Measurements from ENCODE around the gene PYGB.

PYGB gene

GRCh38 chr20:25323496-25324246 is 75.8 kb downstream of the PYGB start:
- ChIA-PET POLR2A (no interaction called here), CTCF (interaction anchor here (1.0 to 1.8 kb wide), 2 partner anchors 13 to 74 kb away, joined by 3 to 6 read pairs; no protein-coding TSS in a partner anchor)
- DNase-seq: no peak

GRCh38 chr20:25324412-25324811 is 76.5 kb downstream of the PYGB start:
- WGBS (ENCODE audit: insufficient coverage): 63% methylated on average over 4 of the region's 5 CpGs
- H3K27ac ChIP-seq (ENCODE audit: insufficient read depth in 1 of 2, low read depth in 1 of 2, low read length in 2 of 2, poor library complexity in 1 of 2, severe bottlenecking in 2 of 2): no peak overlapping the region
- no peaks in the 10 kb centered on the region for H3K9me3 ChIP-seq (ENCODE audit: control extremely low read depth in 1 of 5, control insufficient read depth in 4 of 5, insufficient read depth in 2 of 5, low read depth in 1 of 5, low read length in 4 of 5)
- peaks cover 0 to 31% (median 14%) of the 10 kb centered on the region in 4 experiments for H3K36me3 ChIP-seq (ENCODE audit: control insufficient read depth in 4 of 4, insufficient read depth in 4 of 4, low read length in 3 of 4)
- CTCF ChIA-PET: interaction anchor here (1.0 kb wide), 1 partner anchor 74 kb away, joined by 3 read pairs; no protein-coding TSS in a partner anchor
- no peaks in the 10 kb centered on the region for H3K27me3 ChIP-seq (replicated peaks in 2 of 5; ENCODE audit: control insufficient read depth in 4 of 5, insufficient read depth in 5 of 5, low read length in 4 of 5)
- DNase-seq: no peak
- peaks cover 0 to 3% (median 0%) of the 10 kb centered on the region in 4 experiments for H3K4me1 ChIP-seq (ENCODE audit: control extremely low read depth in 1 of 4, control insufficient read depth in 4 of 4, insufficient read depth in 4 of 4, low read length in 3 of 4)
- H3K4me3 ChIP-seq (ENCODE audit: control insufficient read depth in 1 of 7, extremely low read depth in 1 of 7, insufficient read depth in 4 of 7, low read depth in 2 of 7, low read length in 6 of 7): no peak overlapping the region
- POLR2A ChIA-PET: no interaction called here

More at GRCh38 chr20:25323496-25324246, 75.8 kb downstream of the PYGB start:
- H3K36me3 ChIP-seq (ENCODE audit: control insufficient read depth in 4 of 4, insufficient read depth in 4 of 4, low read length in 3 of 4): peaks cover 0 to 31% (median 14%) of the 10 kb centered on the region in 4 experiments
- WGBS (ENCODE audit: insufficient coverage): 96% methylated on average over 10 of the region's 12 CpGs
- H3K27me3 ChIP-seq (replicated peaks in 2 of 5; ENCODE audit: control insufficient read depth in 4 of 5, insufficient read depth in 5 of 5, low read length in 4 of 5): no peaks in the 10 kb centered on the region
- no peaks in the 10 kb centered on the region for H3K9me3 ChIP-seq (ENCODE audit: control extremely low read depth in 1 of 5, control insufficient read depth in 4 of 5, insufficient read depth in 2 of 5, low read depth in 1 of 5, low read length in 4 of 5)
- H3K27ac ChIP-seq (ENCODE audit: insufficient read depth in 1 of 2, low read depth in 1 of 2, low read length in 2 of 2, poor library complexity in 1 of 2, severe bottlenecking in 2 of 2): no peak overlapping the region
- no peak overlapping the region for H3K4me3 ChIP-seq (ENCODE audit: control insufficient read depth in 1 of 7, extremely low read depth in 1 of 7, insufficient read depth in 4 of 7, low read depth in 2 of 7, low read length in 6 of 7)
- H3K4me1 ChIP-seq (ENCODE audit: control extremely low read depth in 1 of 4, control insufficient read depth in 4 of 4, insufficient read depth in 4 of 4, low read length in 3 of 4): peaks cover 0 to 3% (median 0%) of the 10 kb centered on the region in 4 experiments

- Histone ChIP-seq H3K36me3 (ENCODE audit: control insufficient read depth in 4 of 4, insufficient read depth in 4 of 4, low read length in 3 of 4) (peaks cover 0 to 26% (median 9%) of the 10 kb centered on the region in 4 experiments), H3K27ac (ENCODE audit: insufficient read depth in 1 of 2, low read depth in 1 of 2, low read length in 2 of 2, poor library complexity in 1 of 2, severe bottlenecking in 2 of 2) (no peak overlapping the region), H3K4me1 (ENCODE audit: control extremely low read depth in 1 of 4, control insufficient read depth in 4 of 4, insufficient read depth in 4 of 4, low read length in 3 of 4) (peaks cover 0 to 3% (median 0%) of the 10 kb centered on the region in 4 experiments), H3K4me3 (ENCODE audit: control insufficient read depth in 1 of 7, extremely low read depth in 1 of 7, insufficient read depth in 4 of 7, low read depth in 2 of 7, low read length in 6 of 7) (no peak overlapping the region), H3K27me3 (replicated peaks in 2 of 5; ENCODE audit: control insufficient read depth in 4 of 5, insufficient read depth in 5 of 5, low read length in 4 of 5) (no peaks in the 10 kb centered on the region), H3K9me3 (ENCODE audit: control extremely low read depth in 1 of 5, control insufficient read depth in 4 of 5, insufficient read depth in 2 of 5, low read depth in 1 of 5, low read length in 4 of 5) (no peaks in the 10 kb centered on the region)
- 90% methylated on average over 2 of the region's 3 CpGs for WGBS (ENCODE audit: insufficient coverage)
- CTCF ChIA-PET: interaction anchor here (1.0 kb wide), 1 partner anchor 73 kb away, joined by 3 read pairs; no protein-coding TSS in a partner anchor
- POLR2A ChIA-PET: no interaction called here
- DNase-seq: no peak
These were observed 77.2 kb downstream of the PYGB start for GRCh38 chr20:25325073-25325472.

- Histone ChIP-seq H3K27me3 (replicated peaks in 2 of 5; ENCODE audit: control insufficient read depth in 4 of 5, insufficient read depth in 5 of 5, low read length in 4 of 5) (no peaks in the 10 kb centered on the region), H3K9me3 (ENCODE audit: control extremely low read depth in 1 of 5, control insufficient read depth in 4 of 5, insufficient read depth in 2 of 5, low read depth in 1 of 5, low read length in 4 of 5) (no peaks in the 10 kb centered on the region), H3K27ac (ENCODE audit: insufficient read depth in 1 of 2, low read depth in 1 of 2, low read length in 2 of 2, poor library complexity in 1 of 2, severe bottlenecking in 2 of 2) (no peak overlapping the region), H3K4me3 (ENCODE audit: control insufficient read depth in 1 of 7, extremely low read depth in 1 of 7, insufficient read depth in 4 of 7, low read depth in 2 of 7, low read length in 6 of 7) (no peak overlapping the region), H3K4me1 (ENCODE audit: control extremely low read depth in 1 of 4, control insufficient read depth in 4 of 4, insufficient read depth in 4 of 4, low read length in 3 of 4) (peaks cover 0 to 3% (median 0%) of the 10 kb centered on the region in 4 experiments), H3K36me3 (ENCODE audit: control insufficient read depth in 4 of 4, insufficient read depth in 4 of 4, low read length in 3 of 4) (peaks cover 0 to 23% (median 7%) of the 10 kb centered on the region in 4 experiments)
- ChIA-PET CTCF (no interaction called here), POLR2A (no interaction called here)
- WGBS (ENCODE audit: insufficient coverage): 100% methylated on average over 2 of the region's 2 CpGs
- DNase-seq: no peak
These were observed 78.1 kb downstream of the PYGB start for GRCh38 chr20:25325997-25326396.

- H3K4me3 ChIP-seq (ENCODE audit: control insufficient read depth in 1 of 7, extremely low read depth in 1 of 7, insufficient read depth in 4 of 7, low read depth in 2 of 7, low read length in 6 of 7): no peak overlapping the region
- no peak for DNase-seq
- no peak overlapping the region for H3K27ac ChIP-seq (ENCODE audit: insufficient read depth in 1 of 2, low read depth in 1 of 2, low read length in 2 of 2, poor library complexity in 1 of 2, severe bottlenecking in 2 of 2)
- ChIA-PET POLR2A (interaction anchor here (0.6 kb wide), 1 partner anchor 336 kb away, joined by 3 read pairs; no protein-coding TSS in a partner anchor), CTCF (interaction anchor here (0.7 to 1.7 kb wide), 2 partner anchors 9 to 89 kb away, joined by 3 to 7 read pairs; no protein-coding TSS in a partner anchor)
- H3K27me3 ChIP-seq (replicated peaks in 2 of 5; ENCODE audit: control insufficient read depth in 4 of 5, insufficient read depth in 5 of 5, low read length in 4 of 5): no peaks in the 10 kb centered on the region
- peaks cover 0 to 3% (median 0%) of the 10 kb centered on the region in 4 experiments for H3K4me1 ChIP-seq (ENCODE audit: control extremely low read depth in 1 of 4, control insufficient read depth in 4 of 4, insufficient read depth in 4 of 4, low read length in 3 of 4)
- WGBS (ENCODE audit: insufficient coverage): 100% methylated on average over 2 of the region's 7 CpGs
- peaks cover 0 to 12% (median 3%) of the 10 kb centered on the region in 4 experiments for H3K36me3 ChIP-seq (ENCODE audit: control insufficient read depth in 4 of 4, insufficient read depth in 4 of 4, low read length in 3 of 4)
- no peaks in the 10 kb centered on the region for H3K9me3 ChIP-seq (ENCODE audit: control extremely low read depth in 1 of 5, control insufficient read depth in 4 of 5, insufficient read depth in 2 of 5, low read depth in 1 of 5, low read length in 4 of 5)
These were observed 79.8 kb downstream of the PYGB start for GRCh38 chr20:25327521-25328235.

- CTCF ChIA-PET: interaction anchor here (0.5 to 1.5 kb wide), 2 partner anchors 70 to 109 kb away, joined by 3 to 6 read pairs; no protein-coding TSS in a partner anchor
- POLR2A ChIA-PET: no interaction called here
- Histone ChIP-seq H3K27ac (ENCODE audit: insufficient read depth in 1 of 2, low read depth in 1 of 2, low read length in 2 of 2, poor library complexity in 1 of 2, severe bottlenecking in 2 of 2) (no peak overlapping the region), H3K4me3 (ENCODE audit: control insufficient read depth in 1 of 7, extremely low read depth in 1 of 7, insufficient read depth in 4 of 7, low read depth in 2 of 7, low read length in 6 of 7) (no peak overlapping the region), H3K27me3 (replicated peaks in 2 of 5; ENCODE audit: control insufficient read depth in 4 of 5, insufficient read depth in 5 of 5, low read length in 4 of 5) (no peaks in the 10 kb centered on the region), H3K4me1 (ENCODE audit: control extremely low read depth in 1 of 4, control insufficient read depth in 4 of 4, insufficient read depth in 4 of 4, low read length in 3 of 4) (peaks cover 0 to 1% (median 0%) of the 10 kb centered on the region in 4 experiments), H3K9me3 (ENCODE audit: control extremely low read depth in 1 of 5, control insufficient read depth in 4 of 5, insufficient read depth in 2 of 5, low read depth in 1 of 5, low read length in 4 of 5) (no peaks in the 10 kb centered on the region), H3K36me3 (ENCODE audit: control insufficient read depth in 4 of 4, insufficient read depth in 4 of 4, low read length in 3 of 4) (no peaks in the 10 kb centered on the region)
- DNase-seq: no peak
- 95% methylated on average over 10 of the region's 12 CpGs for WGBS (ENCODE audit: insufficient coverage)
These were observed 81.1 kb downstream of the PYGB start for GRCh38 chr20:25328954-25329498.
